ENCODE measurements around the gene ZMYND15. TPM values are rescaled to one million over a fixed set of nuclear protein-coding genes. Genes with fewer than 3 reads are reported as not detected.

Gene ZMYND15
- total RNA-seq, 1 experiment from 2014 or later = 2.8 TPM

DNA sequence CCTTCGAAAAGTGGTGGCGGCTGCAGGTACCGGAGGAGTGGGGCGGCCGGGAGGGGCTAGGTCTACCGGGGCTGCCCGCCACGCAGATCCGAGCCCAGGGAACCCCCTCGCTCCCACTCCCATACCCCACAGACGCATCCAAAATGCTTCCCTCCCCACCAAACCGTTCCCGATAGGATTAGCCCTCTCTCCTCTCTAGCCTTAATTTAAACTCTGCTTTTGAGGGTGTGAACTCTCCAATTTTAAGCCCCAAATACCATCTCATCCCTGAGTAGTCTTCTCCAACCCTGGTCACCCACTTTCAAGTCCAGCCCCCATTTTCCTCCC lies 355 bp downstream of the ZMYND15 start:
- Histone ChIP-seq H3K27me3 (ENCODE audit: insufficient read depth, low read length) (no peaks in the 10 kb centered on the region), H3K9me2 (ENCODE audit: insufficient read depth) (no peaks in the 10 kb centered on the region), H3K4me3 (replicated peaks in 1 of 2; ENCODE audit: low read depth in 1 of 2, low read length in 2 of 2) (peak overlapping the region; percentile 68 to 73), H3K36me3 (ENCODE audit: control insufficient read depth in 1 of 2, insufficient read depth in 2 of 2, low read length in 2 of 2) (no peaks in the 10 kb centered on the region), H3K9ac (ENCODE audit: low read length) (peak overlapping the region; percentile 80), H2AFZ (ENCODE audit: low read depth, low read length, poor library complexity, severe bottlenecking) (no peak overlapping the region), H4K20me1 (ENCODE audit: insufficient read depth) (no peaks in the 10 kb centered on the region), H3K79me2 (ENCODE audit: insufficient read depth, low read length) (no peaks in the 10 kb centered on the region; the same call in 1 of the 2 replicates), H3K27ac (ENCODE audit: low read depth, low read length) (peak overlapping the region; percentile 52; the same call in 1 of the 2 replicates), H3K4me2 (ENCODE audit: low read length) (peak overlapping the region; percentile 99), H3K4me1 (ENCODE audit: control insufficient read depth in 1 of 2, insufficient read depth in 2 of 2, low read length in 2 of 2) (peaks cover 11 to 25% of the 10 kb centered on the region in 2 experiments), H3K9me3 (ENCODE audit: control insufficient read depth in 1 of 2, insufficient read depth in 1 of 2, low read depth in 1 of 2, low read length in 2 of 2) (no peaks in the 10 kb centered on the region)
- no TSS peak for BruUV-seq (replicated peaks)
- ChIA-PET CTCF (no interaction called here), RAD21 (ENCODE audit: low non-redundant PET in 1 of 2, low total read pairs in 2 of 2, uncharacterized antibody in 2 of 2, unreplicated experiment in 2 of 2) (no interaction called here), POLR2A (no interaction called here)
- DNase-seq (ENCODE audit: low read depth, low spot score) (no peak), ATAC-seq (no peak)
- intact Hi-C loops (cut with micrococcal nuclease) = no loop called here
- TF ChIP-seq CEBPB (IDR thresholded peaks at IDR 0.05; ENCODE audit: low read depth) = no peak
- TF ChIP-seq, protein P1, sequence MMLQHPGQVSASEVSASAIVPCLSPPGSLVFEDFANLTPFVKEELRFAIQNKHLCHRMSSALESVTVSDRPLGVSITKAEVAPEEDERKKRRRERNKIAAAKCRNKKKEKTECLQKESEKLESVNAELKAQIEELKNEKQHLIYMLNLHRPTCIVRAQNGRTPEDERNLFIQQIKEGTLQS (IDR thresholded peaks at IDR 0.05) = no peak
- TF ChIP-seq EZH2 (IDR thresholded peaks at IDR 0.05) = no peak
- TF ChIP-seq, protein P2, sequence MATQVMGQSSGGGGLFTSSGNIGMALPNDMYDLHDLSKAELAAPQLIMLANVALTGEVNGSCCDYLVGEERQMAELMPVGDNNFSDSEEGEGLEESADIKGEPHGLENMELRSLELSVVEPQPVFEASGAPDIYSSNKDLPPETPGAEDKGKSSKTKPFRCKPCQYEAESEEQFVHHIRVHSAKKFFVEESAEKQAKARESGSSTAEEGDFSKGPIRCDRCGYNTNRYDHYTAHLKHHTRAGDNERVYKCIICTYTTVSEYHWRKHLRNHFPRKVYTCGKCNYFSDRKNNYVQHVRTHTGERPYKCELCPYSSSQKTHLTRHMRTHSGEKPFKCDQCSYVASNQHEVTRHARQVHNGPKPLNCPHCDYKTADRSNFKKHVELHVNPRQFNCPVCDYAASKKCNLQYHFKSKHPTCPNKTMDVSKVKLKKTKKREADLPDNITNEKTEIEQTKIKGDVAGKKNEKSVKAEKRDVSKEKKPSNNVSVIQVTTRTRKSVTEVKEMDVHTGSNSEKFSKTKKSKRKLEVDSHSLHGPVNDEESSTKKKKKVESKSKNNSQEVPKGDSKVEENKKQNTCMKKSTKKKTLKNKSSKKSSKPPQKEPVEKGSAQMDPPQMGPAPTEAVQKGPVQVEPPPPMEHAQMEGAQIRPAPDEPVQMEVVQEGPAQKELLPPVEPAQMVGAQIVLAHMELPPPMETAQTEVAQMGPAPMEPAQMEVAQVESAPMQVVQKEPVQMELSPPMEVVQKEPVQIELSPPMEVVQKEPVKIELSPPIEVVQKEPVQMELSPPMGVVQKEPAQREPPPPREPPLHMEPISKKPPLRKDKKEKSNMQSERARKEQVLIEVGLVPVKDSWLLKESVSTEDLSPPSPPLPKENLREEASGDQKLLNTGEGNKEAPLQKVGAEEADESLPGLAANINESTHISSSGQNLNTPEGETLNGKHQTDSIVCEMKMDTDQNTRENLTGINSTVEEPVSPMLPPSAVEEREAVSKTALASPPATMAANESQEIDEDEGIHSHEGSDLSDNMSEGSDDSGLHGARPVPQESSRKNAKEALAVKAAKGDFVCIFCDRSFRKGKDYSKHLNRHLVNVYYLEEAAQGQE (IDR thresholded peaks at IDR 0.05; ENCODE audit: low read depth) = no peak
- no peak for TF ChIP-seq ZNF274 (IDR thresholded peaks at IDR 0.05; ENCODE audit: low read depth, low read length)
- TF ChIP-seq, protein P3, sequence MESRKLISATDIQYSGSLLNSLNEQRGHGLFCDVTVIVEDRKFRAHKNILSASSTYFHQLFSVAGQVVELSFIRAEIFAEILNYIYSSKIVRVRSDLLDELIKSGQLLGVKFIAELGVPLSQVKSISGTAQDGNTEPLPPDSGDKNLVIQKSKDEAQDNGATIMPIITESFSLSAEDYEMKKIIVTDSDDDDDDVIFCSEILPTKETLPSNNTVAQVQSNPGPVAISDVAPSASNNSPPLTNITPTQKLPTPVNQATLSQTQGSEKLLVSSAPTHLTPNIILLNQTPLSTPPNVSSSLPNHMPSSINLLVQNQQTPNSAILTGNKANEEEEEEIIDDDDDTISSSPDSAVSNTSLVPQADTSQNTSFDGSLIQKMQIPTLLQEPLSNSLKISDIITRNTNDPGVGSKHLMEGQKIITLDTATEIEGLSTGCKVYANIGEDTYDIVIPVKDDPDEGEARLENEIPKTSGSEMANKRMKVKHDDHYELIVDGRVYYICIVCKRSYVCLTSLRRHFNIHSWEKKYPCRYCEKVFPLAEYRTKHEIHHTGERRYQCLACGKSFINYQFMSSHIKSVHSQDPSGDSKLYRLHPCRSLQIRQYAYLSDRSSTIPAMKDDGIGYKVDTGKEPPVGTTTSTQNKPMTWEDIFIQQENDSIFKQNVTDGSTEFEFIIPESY (IDR thresholded peaks at IDR 0.05; ENCODE audit: extremely low read depth, insufficient replicate concordance, low read length) = no peak
- TF ChIP-seq JUND (IDR thresholded peaks at IDR 0.05) = no peak
- no peak for TF ChIP-seq SRF (IDR thresholded peaks at IDR 0.05; ENCODE audit: low read depth)
- no peak for TF ChIP-seq EGR1 (IDR thresholded peaks at IDR 0.05; ENCODE audit: low read depth)
- no peak for TF ChIP-seq ZFX (IDR thresholded peaks at IDR 0.05)
- no peak for TF ChIP-seq EZH2phosphoT487 (IDR thresholded peaks at IDR 0.05; ENCODE audit: borderline replicate concordance)
- no peak for TF ChIP-seq SIN3A (IDR thresholded peaks at IDR 0.05; ENCODE audit: low read depth)
- TF ChIP-seq ELF1 (IDR thresholded peaks at IDR 0.05; ENCODE audit: borderline replicate concordance, low read depth) = no peak
- no peak for TF ChIP-seq TCF7L2 (IDR thresholded peaks at IDR 0.05; ENCODE audit: borderline replicate concordance, extremely low read depth, insufficient read depth, insufficient read length)
- TF ChIP-seq POLR2A (IDR thresholded peaks at IDR 0.05; ENCODE audit: borderline replicate concordance, extremely low read depth, insufficient read depth, insufficient read length) = no peak
- TF ChIP-seq, protein P4, sequence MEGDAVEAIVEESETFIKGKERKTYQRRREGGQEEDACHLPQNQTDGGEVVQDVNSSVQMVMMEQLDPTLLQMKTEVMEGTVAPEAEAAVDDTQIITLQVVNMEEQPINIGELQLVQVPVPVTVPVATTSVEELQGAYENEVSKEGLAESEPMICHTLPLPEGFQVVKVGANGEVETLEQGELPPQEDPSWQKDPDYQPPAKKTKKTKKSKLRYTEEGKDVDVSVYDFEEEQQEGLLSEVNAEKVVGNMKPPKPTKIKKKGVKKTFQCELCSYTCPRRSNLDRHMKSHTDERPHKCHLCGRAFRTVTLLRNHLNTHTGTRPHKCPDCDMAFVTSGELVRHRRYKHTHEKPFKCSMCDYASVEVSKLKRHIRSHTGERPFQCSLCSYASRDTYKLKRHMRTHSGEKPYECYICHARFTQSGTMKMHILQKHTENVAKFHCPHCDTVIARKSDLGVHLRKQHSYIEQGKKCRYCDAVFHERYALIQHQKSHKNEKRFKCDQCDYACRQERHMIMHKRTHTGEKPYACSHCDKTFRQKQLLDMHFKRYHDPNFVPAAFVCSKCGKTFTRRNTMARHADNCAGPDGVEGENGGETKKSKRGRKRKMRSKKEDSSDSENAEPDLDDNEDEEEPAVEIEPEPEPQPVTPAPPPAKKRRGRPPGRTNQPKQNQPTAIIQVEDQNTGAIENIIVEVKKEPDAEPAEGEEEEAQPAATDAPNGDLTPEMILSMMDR (IDR thresholded peaks at IDR 0.05 in 2 of 3, conservative IDR thresholded peaks at IDR 0.05 in 1 of 3; ENCODE audit: borderline replicate concordance in 1 of 3, insufficient read depth in 1 of 3, low read depth in 2 of 3, low read length in 2 of 3) = no peak
- TF ChIP-seq POLR2AphosphoS5 (IDR thresholded peaks at IDR 0.05; ENCODE audit: low read depth, low read length) = no peak
- TF ChIP-seq, protein P5, sequence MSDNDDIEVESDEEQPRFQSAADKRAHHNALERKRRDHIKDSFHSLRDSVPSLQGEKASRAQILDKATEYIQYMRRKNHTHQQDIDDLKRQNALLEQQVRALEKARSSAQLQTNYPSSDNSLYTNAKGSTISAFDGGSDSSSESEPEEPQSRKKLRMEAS (IDR thresholded peaks at IDR 0.05) = no peak; the same call in 1 of the 2 replicates
- no peak for TF ChIP-seq CBX3 (IDR thresholded peaks at IDR 0.05; ENCODE audit: low read depth)
- TF ChIP-seq FOSL1 (IDR thresholded peaks at IDR 0.05; ENCODE audit: low read depth) = no peak
